Tibial nerve (tissue), 3 donors: ENCODE data around the gene SLC9A1.

Experiments used
- POLR2A ChIP-seq, 2 donors: fragments of 450-650 bp; IDR thresholded peaks; one replicate each; pipeline ENCODE4 v1.6.1; 2017; ENCODE audit warnings: antibody characterized with exemption in 2 of 2, mild to moderate bottlenecking in 2 of 2, moderate library complexity in 2 of 2
- TF ChIP-seq, protein P1 (sequence below), 5 experiments: fragments of 200-600 bp in 3 of 5; fragments of 450-650 bp in 2 of 5; sonication (generic) in 3 of 5; IDR thresholded peaks; one replicate each; pipeline ENCODE4 v1.5.1; 2016 to 2019; ENCODE audit warnings: antibody characterized with exemption in 5 of 5, mild to moderate bottlenecking in 3 of 5, moderate library complexity in 2 of 5

DNA sequence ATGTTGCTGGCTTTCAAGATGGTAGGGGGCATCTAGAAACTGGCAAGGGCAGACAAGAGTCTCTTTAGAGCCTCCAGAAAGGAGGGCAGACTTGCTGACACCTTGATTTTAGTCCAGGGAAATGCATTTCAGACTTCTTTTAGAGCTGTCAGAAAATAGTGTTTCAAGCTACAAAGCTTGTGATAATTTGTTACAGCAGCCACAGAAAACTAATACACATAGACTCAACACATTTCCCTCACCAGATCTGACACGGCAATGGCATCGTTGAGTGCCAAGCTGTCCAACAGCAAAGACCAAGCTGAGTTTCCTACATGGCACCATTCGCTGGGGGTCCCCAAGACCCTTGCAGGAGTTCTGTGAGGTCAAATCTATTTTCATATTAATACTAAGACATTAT is 62.0 kb downstream of the SLC9A1 start:
- TF ChIP-seq POLR2A (IDR thresholded peaks at IDR 0.05) = no peak
- TF ChIP-seq, protein P1, sequence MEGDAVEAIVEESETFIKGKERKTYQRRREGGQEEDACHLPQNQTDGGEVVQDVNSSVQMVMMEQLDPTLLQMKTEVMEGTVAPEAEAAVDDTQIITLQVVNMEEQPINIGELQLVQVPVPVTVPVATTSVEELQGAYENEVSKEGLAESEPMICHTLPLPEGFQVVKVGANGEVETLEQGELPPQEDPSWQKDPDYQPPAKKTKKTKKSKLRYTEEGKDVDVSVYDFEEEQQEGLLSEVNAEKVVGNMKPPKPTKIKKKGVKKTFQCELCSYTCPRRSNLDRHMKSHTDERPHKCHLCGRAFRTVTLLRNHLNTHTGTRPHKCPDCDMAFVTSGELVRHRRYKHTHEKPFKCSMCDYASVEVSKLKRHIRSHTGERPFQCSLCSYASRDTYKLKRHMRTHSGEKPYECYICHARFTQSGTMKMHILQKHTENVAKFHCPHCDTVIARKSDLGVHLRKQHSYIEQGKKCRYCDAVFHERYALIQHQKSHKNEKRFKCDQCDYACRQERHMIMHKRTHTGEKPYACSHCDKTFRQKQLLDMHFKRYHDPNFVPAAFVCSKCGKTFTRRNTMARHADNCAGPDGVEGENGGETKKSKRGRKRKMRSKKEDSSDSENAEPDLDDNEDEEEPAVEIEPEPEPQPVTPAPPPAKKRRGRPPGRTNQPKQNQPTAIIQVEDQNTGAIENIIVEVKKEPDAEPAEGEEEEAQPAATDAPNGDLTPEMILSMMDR (IDR thresholded peaks at IDR 0.05) = no peak
